WERI-Rb-1 (cell line): ENCODE measurements around the gene RIT2.

Experiments used
- DNase-seq: peaks from one replicate; pipeline ENCODE4 v3.0.0-alpha.2; 2020
- H3K27ac ChIP-seq: fragments of 250-450 bp; sonication (Bioruptor Pico); 2 replicates; pipeline ENCODE4 v1.5.1; 2020; ENCODE audit warnings: mild to moderate bottlenecking, moderate library complexity
- H3K27me3 ChIP-seq: fragments of 250-450 bp; sonication (Bioruptor Pico); 2 replicates; pipeline ENCODE4 v1.5.1; 2021; ENCODE audit warnings: mild to moderate bottlenecking, low read depth, moderate library complexity; ENCODE audit not compliant: insufficient read depth, severe bottlenecking
- H3K36me3 ChIP-seq: fragments of 250-450 bp; sonication (Bioruptor Pico); 2 replicates; pipeline ENCODE4 v1.5.1; 2020; ENCODE audit warnings: mild to moderate bottlenecking, moderate library complexity
- H3K4me3 ChIP-seq: 2 replicates; pipeline ENCODE4 v1.5.1; 2011; ENCODE audit warnings: low read depth, mild to moderate bottlenecking, control low read depth, low read length
- H3K9me3 ChIP-seq: fragments of 250-450 bp; sonication (Bioruptor Pico); 2 replicates; pipeline ENCODE4 v1.5.1; 2021; ENCODE audit warnings: mild to moderate bottlenecking, moderate library complexity; ENCODE audit not compliant: severe bottlenecking
- CTCF ChIP-seq: IDR thresholded peaks from 2 replicates; pipeline ENCODE4 v1.5.1; 2011; ENCODE audit warnings: low read depth, mild to moderate bottlenecking, control low read depth, inconsistent platforms, low read length

RIT2 gene

GRCh38 chr18:43049021-43049420, 66.5 kb downstream of the RIT2 start:
- no peak for TF ChIP-seq CTCF
- Histone ChIP-seq H3K27ac (no peak overlapping the region), H3K36me3 (no peaks in the 10 kb centered on the region), H3K4me3 (no peak overlapping the region), H3K9me3 (no peaks in the 10 kb centered on the region), H3K27me3 (no peaks in the 10 kb centered on the region)
- DNase-seq: no peak

GRCh38 chr18:43046322-43046721, 69.2 kb downstream of the RIT2 start:
- Histone ChIP-seq H3K9me3 (no peaks in the 10 kb centered on the region), H3K27me3 (no peaks in the 10 kb centered on the region), H3K36me3 (no peaks in the 10 kb centered on the region), H3K27ac (no peak overlapping the region), H3K4me3 (no peak overlapping the region)
- DNase-seq: no peak
- no peak for TF ChIP-seq CTCF

- no peak for TF ChIP-seq CTCF
- no peak for DNase-seq
- H3K27ac ChIP-seq: no peak overlapping the region
- no peaks in the 10 kb centered on the region for H3K36me3 ChIP-seq
- H3K27me3 ChIP-seq: no peaks in the 10 kb centered on the region
- H3K9me3 ChIP-seq: no peaks in the 10 kb centered on the region
- H3K4me3 ChIP-seq: no peak overlapping the region
Measured at GRCh38 chr18:43043626-43044025, 71.9 kb downstream of the RIT2 start.

GRCh38 chr18:43040281-43040680, 75.2 kb downstream of the RIT2 start:
- TF ChIP-seq CTCF: no peak
- Histone ChIP-seq H3K4me3 (no peak overlapping the region), H3K27ac (no peak overlapping the region), H3K9me3 (no peaks in the 10 kb centered on the region), H3K27me3 (no peaks in the 10 kb centered on the region), H3K36me3 (no peaks in the 10 kb centered on the region)
- DNase-seq: no peak

GRCh38 chr18:43034683-43035500, 80.6 kb downstream of the RIT2 start:
- H3K36me3 ChIP-seq: no peaks in the 10 kb centered on the region
- H3K27ac ChIP-seq: no peak overlapping the region
- DNase-seq: no peak
- no peak for TF ChIP-seq CTCF
- H3K27me3 ChIP-seq: no peaks in the 10 kb centered on the region
- no peak overlapping the region for H3K4me3 ChIP-seq
- no peaks in the 10 kb centered on the region for H3K9me3 ChIP-seq

- Histone ChIP-seq H3K27ac (no peak overlapping the region), H3K27me3 (no peaks in the 10 kb centered on the region), H3K36me3 (no peaks in the 10 kb centered on the region), H3K4me3 (no peak overlapping the region), H3K9me3 (no peaks in the 10 kb centered on the region)
- no peak for TF ChIP-seq CTCF
- DNase-seq: no peak
Measured at GRCh38 chr18:43031169-43031568, 84.3 kb downstream of the RIT2 start.
